ENCODE data around the gene GALNT1. TPM values are rescaled to one million over a fixed set of nuclear protein-coding genes. Genes with fewer than 3 reads are reported as not detected.
"Not testable (repeated sequence)": the region's sequence is repeated elsewhere in the genome, so short reads cannot be mapped to it uniquely, and the experiment has no call there.

The GALNT1 gene
- total and polyA plus RNA-seq, 2 donors = 29.8 to 127 TPM

DNA sequence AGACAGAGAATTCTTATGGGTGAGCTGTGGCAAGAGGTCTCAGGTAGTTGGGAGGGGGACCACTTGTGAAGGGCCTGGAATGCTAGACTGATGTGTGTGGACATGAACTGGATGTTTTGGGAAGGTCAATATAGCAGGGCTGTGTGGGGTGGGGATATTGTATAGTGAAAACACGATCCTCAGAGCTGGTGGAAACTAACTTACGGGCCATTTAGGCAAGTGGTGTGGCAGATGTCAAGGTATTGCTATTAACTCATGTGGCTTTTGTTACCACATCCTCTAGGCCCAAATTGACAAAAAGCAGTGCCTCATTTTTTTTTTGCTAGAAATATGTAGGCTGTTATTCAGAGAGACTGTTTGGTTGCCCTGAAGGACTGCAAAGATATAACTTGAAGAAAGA, 8.0 kb upstream of the GALNT1 start:
- no peak overlapping the region for H3K4me3 ChIP-seq (ENCODE audit: low read depth, low read length)
- 77% methylated on average over 2 of the region's 2 CpGs for WGBS
- DNase-seq (ENCODE audit: extremely low spot score) = no peak
- H3K27ac ChIP-seq (ENCODE audit: low read depth) = no peak overlapping the region
- H3K36me3 ChIP-seq (ENCODE audit: insufficient read depth) = no peaks in the 10 kb centered on the region
- no peaks in the 10 kb centered on the region for H3K4me1 ChIP-seq (ENCODE audit: insufficient read depth)

DNA sequence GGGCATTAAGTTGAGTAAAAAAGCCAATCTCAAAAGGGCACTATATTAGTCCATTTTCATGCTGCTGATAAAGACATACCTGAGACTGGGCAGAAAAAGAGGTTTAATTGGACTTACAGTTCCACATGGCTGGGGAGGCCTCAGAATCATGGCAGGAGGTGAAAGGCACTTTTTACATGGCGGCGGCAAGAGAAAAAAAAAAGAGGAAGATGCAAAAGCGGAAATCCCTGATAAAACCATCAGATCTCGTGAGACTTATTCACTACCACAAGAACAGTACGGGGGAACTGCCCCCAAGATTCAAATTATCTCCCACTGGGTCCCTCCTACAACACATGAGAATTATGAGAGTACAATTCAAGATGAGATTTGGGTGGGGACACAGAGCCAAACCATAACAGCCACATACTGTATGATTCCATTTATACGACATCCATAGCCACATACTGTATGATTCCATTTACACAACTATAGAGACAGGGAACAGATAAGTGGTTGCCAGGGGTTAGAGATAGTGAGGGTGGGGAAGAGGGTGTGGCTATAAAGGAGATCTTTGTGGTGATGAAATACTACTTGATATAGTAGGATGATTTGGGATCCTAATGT, 5.2 kb upstream of the GALNT1 start:
- H3K36me3 ChIP-seq (ENCODE audit: insufficient read depth); DNase-seq (ENCODE audit: extremely low spot score); H3K27ac ChIP-seq (ENCODE audit: low read depth); H3K4me1 ChIP-seq (ENCODE audit: insufficient read depth); H3K4me3 ChIP-seq (ENCODE audit: low read depth, low read length): not testable (repeated sequence)
- WGBS = 95% methylated on average over 6 of the region's 6 CpGs

- no peak for DNase-seq (ENCODE audit: extremely low spot score)
- H3K4me1 ChIP-seq (ENCODE audit: insufficient read depth) = no peaks in the 10 kb centered on the region
- H3K36me3 ChIP-seq (ENCODE audit: insufficient read depth) = no peaks in the 10 kb centered on the region
- no peak overlapping the region for H3K4me3 ChIP-seq (ENCODE audit: low read depth, low read length)
- WGBS = 90% methylated on average over 8 of the region's 8 CpGs
- H3K27ac ChIP-seq (ENCODE audit: low read depth) = no peak overlapping the region
These were observed 4.3 kb upstream of the GALNT1 start for GRCh38 chr18:35577045-35577848.

GRCh38 chr18:35578481-35578880, 3.1 kb upstream of the GALNT1 start:
- Histone ChIP-seq H3K27ac (ENCODE audit: low read depth) (no peak overlapping the region), H3K36me3 (ENCODE audit: insufficient read depth) (no peaks in the 10 kb centered on the region), H3K4me1 (ENCODE audit: insufficient read depth) (no peaks in the 10 kb centered on the region), H3K4me3 (ENCODE audit: low read depth, low read length) (no peak overlapping the region)
- WGBS = 37% methylated on average over 1 of the region's 1 CpG
- DNase-seq (ENCODE audit: extremely low spot score) = no peak

GRCh38 chr18:35578936-35579335, 2.6 kb upstream of the GALNT1 start:
- Histone ChIP-seq H3K27ac (ENCODE audit: low read depth) (no peak overlapping the region), H3K4me1 (ENCODE audit: insufficient read depth) (no peaks in the 10 kb centered on the region), H3K36me3 (ENCODE audit: insufficient read depth) (no peaks in the 10 kb centered on the region), H3K4me3 (ENCODE audit: low read depth, low read length) (no peak overlapping the region)
- 91% methylated on average over 4 of the region's 4 CpGs for WGBS
- no peak for DNase-seq (ENCODE audit: extremely low spot score)

GRCh38 chr18:35580701-35581539, 620 bp upstream of the GALNT1 start:
- peak overlapping the region; percentile 96 for H3K27ac ChIP-seq (ENCODE audit: low read depth)
- H3K36me3 ChIP-seq (ENCODE audit: insufficient read depth) = no peaks in the 10 kb centered on the region
- no peaks in the 10 kb centered on the region for H3K4me1 ChIP-seq (ENCODE audit: insufficient read depth)
- DNase-seq (ENCODE audit: extremely low spot score) = no peak
- under 1% methylated on average over 94 of the region's 96 CpGs for WGBS
- peak overlapping the region; percentile 92 for H3K4me3 ChIP-seq (ENCODE audit: low read depth, low read length)

- no peaks in the 10 kb centered on the region for H3K4me1 ChIP-seq (ENCODE audit: insufficient read depth)
- no peaks in the 10 kb centered on the region for H3K36me3 ChIP-seq (ENCODE audit: insufficient read depth)
- no peak overlapping the region for H3K27ac ChIP-seq (ENCODE audit: low read depth)
- no peak for DNase-seq (ENCODE audit: extremely low spot score)
- 1% methylated on average over 51 of the region's 51 CpGs for WGBS
- peak overlapping the region; percentile 94 for H3K4me3 ChIP-seq (ENCODE audit: low read depth, low read length)
These were observed 530 bp downstream of the GALNT1 start for GRCh38 chr18:35581898-35582641.

DNA sequence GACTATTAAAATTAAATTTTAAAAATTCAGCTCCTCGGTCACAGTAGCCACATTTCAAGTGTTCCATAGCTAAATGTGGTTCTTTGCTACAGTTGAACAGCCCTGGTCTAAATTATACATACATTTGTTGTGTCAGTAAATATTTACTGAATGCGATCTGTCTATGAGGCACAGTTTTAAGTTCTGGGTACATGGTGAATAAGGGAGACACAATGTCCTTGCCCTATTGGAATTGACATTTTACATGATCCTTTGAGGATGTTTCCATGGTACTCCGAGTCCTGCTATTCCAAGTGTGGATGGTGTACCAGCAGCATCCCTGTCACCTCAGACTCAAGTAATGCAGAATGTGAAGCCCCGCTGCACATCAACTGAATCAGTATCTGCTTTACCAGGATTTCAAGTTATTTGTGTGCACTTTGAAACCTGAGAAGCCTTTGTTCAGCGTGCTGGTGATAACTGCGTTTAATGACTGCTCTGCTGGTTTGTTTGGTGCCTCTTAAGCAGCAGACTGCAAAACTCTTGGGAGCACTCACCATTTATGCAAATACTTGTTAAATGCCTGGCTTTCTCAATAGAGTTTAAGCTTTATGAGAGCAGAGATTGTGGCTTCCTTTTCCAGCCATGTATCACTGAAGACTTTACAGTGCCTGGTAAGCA, 1.5 kb downstream of the GALNT1 start:
- no peak for DNase-seq (ENCODE audit: extremely low spot score)
- H3K27ac ChIP-seq (ENCODE audit: low read depth) = no peak overlapping the region
- H3K4me1 ChIP-seq (ENCODE audit: insufficient read depth) = no peaks in the 10 kb centered on the region
- no peaks in the 10 kb centered on the region for H3K36me3 ChIP-seq (ENCODE audit: insufficient read depth)
- 59% methylated on average over 6 of the region's 6 CpGs for WGBS
- peak overlapping the region; percentile 94 for H3K4me3 ChIP-seq (ENCODE audit: low read depth, low read length)

DNA sequence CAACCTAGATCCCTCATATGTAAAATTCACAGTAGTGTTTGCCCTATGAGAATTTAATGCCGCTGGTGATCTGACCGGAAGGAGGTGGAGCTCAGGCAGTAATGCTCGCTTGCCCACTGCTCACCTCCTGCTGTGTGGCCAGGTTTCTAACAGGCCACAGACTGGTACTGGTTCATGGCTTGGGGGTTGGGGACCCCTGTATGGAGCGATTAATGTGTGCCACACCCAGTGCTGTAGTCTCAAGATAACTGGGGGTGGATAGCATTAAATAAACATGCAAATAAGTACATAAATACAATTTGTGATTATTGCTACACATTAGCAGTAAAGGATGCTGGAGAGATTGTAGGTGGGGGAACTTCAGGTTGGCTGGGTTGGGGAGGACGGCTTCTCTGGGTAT, 3.2 kb downstream of the GALNT1 start:
- Histone ChIP-seq H3K27ac (ENCODE audit: low read depth) (no peak overlapping the region), H3K4me1 (ENCODE audit: insufficient read depth) (no peaks in the 10 kb centered on the region), H3K36me3 (ENCODE audit: insufficient read depth) (no peaks in the 10 kb centered on the region), H3K4me3 (ENCODE audit: low read depth, low read length) (no peak overlapping the region)
- DNase-seq (ENCODE audit: extremely low spot score) = no peak
- WGBS = 88% methylated on average over 5 of the region's 5 CpGs

DNA sequence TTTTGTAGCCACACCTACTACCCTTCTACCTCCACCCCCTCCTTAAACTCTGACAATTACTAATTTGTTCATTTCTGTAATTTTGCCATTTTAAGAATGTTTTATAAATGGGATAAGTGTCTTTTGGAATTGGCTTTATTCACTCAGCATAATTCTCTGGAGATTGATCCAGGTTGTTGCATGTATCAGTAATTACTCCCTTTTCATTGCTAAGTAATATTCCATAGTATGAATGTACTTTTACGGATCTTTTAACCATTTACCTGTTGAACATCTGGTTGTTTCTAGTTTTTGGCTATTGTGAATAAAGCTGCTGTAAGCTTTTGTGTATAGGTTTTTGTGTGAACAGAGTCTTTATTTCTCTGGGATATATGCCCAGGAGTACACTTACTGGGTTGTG, 4.1 kb downstream of the GALNT1 start:
- Histone ChIP-seq H3K36me3 (ENCODE audit: insufficient read depth) (no peaks in the 10 kb centered on the region), H3K4me3 (ENCODE audit: low read depth, low read length) (no peak overlapping the region), H3K27ac (ENCODE audit: low read depth) (no peak overlapping the region), H3K4me1 (ENCODE audit: insufficient read depth) (no peaks in the 10 kb centered on the region)
- 99% methylated on average over 1 of the region's 1 CpG for WGBS
- DNase-seq (ENCODE audit: extremely low spot score) = no peak

GRCh38 chr18:35588122-35588521, 6.6 kb downstream of the GALNT1 start:
- DNase-seq (ENCODE audit: extremely low spot score) = no peak
- Histone ChIP-seq H3K27ac (ENCODE audit: low read depth) (no peak overlapping the region), H3K4me3 (ENCODE audit: low read depth, low read length) (no peak overlapping the region), H3K4me1 (ENCODE audit: insufficient read depth) (no peaks in the 10 kb centered on the region), H3K36me3 (ENCODE audit: insufficient read depth) (no peaks in the 10 kb centered on the region)
- WGBS = 95% methylated on average over 4 of the region's 4 CpGs

GRCh38 chr18:35588995-35589394, 7.5 kb downstream of the GALNT1 start:
- no peak for DNase-seq (ENCODE audit: extremely low spot score)
- 87% methylated on average over 6 of the region's 6 CpGs for WGBS
- Histone ChIP-seq H3K27ac (ENCODE audit: low read depth) (no peak overlapping the region), H3K36me3 (ENCODE audit: insufficient read depth) (no peaks in the 10 kb centered on the region), H3K4me3 (ENCODE audit: low read depth, low read length) (no peak overlapping the region), H3K4me1 (ENCODE audit: insufficient read depth) (no peaks in the 10 kb centered on the region)

DNA sequence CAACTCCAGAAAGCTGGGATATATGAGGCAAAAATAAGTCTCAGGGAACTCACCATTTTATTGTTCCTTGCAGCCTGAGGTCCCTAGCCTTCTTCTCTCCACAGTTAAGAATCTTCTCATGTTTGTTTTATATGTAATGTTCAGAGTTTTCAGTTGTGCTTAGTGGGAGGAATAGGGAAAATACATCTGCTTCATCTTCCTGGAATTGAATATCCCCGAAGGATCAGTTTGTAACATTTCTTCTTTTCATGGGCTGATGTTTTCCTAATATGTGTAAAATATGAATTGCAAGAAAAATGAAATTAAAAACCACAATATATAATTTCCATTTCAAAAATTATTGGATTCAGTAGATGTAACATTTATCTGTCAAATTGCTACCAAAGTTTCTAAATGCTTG, 8.0 kb downstream of the GALNT1 start:
- Histone ChIP-seq H3K27ac (ENCODE audit: low read depth) (no peak overlapping the region), H3K4me1 (ENCODE audit: insufficient read depth) (no peaks in the 10 kb centered on the region), H3K4me3 (ENCODE audit: low read depth, low read length) (no peak overlapping the region), H3K36me3 (ENCODE audit: insufficient read depth) (no peaks in the 10 kb centered on the region)
- 91% methylated on average over 1 of the region's 1 CpG for WGBS
- DNase-seq (ENCODE audit: extremely low spot score) = no peak
